Measurements from ENCODE around the gene FGF14.

- TF ChIP-seq CTCF (conservative IDR thresholded peaks at IDR 0.05; ENCODE audit: low read length) (peak; percentile 65), EZH2phosphoT487 (IDR thresholded peaks at IDR 0.05; ENCODE audit: borderline replicate concordance, low read depth, low read length) (no peak)
Measured at GRCh38 chr13:101757446-101758039, 644.3 kb downstream of the FGF14 start.
